H1 (cell line): Measurements from ENCODE around the gene CDC27. TPM values are rescaled to one million over a fixed set of nuclear protein-coding genes. Genes with fewer than 3 reads are reported as not detected.

Source experiments
- CTCF ChIA-PET: fragments of 300-600 bp; sonication (Branson Sonifier 250); formaldehyde crosslinking; loops from one replicate; lab custom pipeline; 2021; ENCODE audit not compliant: partially characterized antibody; lab: Charles Lee
- POLR2A ChIA-PET: fragments of 300-600 bp; sonication (Branson Sonifier 250); formaldehyde crosslinking; loops from one replicate; lab custom pipeline; 2021; ENCODE audit warnings: inconsistent platforms; ENCODE audit not compliant: partially characterized antibody; lab: Charles Lee
- DNase-seq, 2 experiments: peaks; one replicate each; pipeline versions ENCODE4 v3.0.0 to v3.0.0-alpha.2; 2010 to 2022; ENCODE audit warnings: low spot score in 2 of 2, low read depth in 1 of 2, mixed read lengths in 1 of 2
- FAIRE-seq: peaks from 2 replicates; lab custom pipeline; 2011; peaks lifted over from hg19 to GRCh38; lab: Jason Lieb, UNC
- H2AFZ ChIP-seq: 2 replicates; pipeline ENCODE4 v1.8.1; 2012; ENCODE audit warnings: low read length, inconsistent platforms
- H2AK5ac ChIP-seq: 2 replicates; pipeline ENCODE4 v1.6.1; 2013; ENCODE audit warnings: low read depth, low read length
- H2BK120ac ChIP-seq: replicated peaks from 2 replicates; pipeline ENCODE3; 2013; ENCODE audit warnings: low read depth, low read length, inconsistent platforms
- H2BK12ac ChIP-seq: 2 replicates; pipeline ENCODE4 v1.6.1; 2013; ENCODE audit warnings: low read depth, low read length
- H2BK15ac ChIP-seq: 2 replicates; pipeline ENCODE4 v1.6.1; 2013; ENCODE audit warnings: low read length
- H2BK20ac ChIP-seq: 2 replicates; pipeline ENCODE4 v1.6.1; 2013; ENCODE audit warnings: low read length
- H2BK5ac ChIP-seq: 2 replicates; pipeline ENCODE4 v1.6.1; 2013; ENCODE audit warnings: low read depth, low read length
- H3K14ac ChIP-seq: 2 replicates; pipeline ENCODE4 v1.6.1; 2013; ENCODE audit warnings: inconsistent platforms; ENCODE audit not compliant: insufficient read length
- H3K18ac ChIP-seq: 2 replicates; pipeline ENCODE4 v1.6.1; 2013; ENCODE audit warnings: low read length; ENCODE audit errors: extremely low read depth
- H3K23ac ChIP-seq: 2 replicates; pipeline ENCODE4 v1.6.1; 2013; ENCODE audit warnings: inconsistent platforms; ENCODE audit not compliant: insufficient read length
- H3K23me2 ChIP-seq: 2 replicates; pipeline ENCODE4 v1.6.1; 2013; ENCODE audit warnings: low read depth, low read length
- H3K27ac ChIP-seq: 2 replicates; pipeline ENCODE4 v1.6.1; 2011; ENCODE audit warnings: low read depth, low read length, inconsistent platforms
- H3K27me3 ChIP-seq, 4 experiments: replicated peaks in 1 of 4; 1 replicate in 1 of 4; 2 replicates in 3 of 4; pipeline versions ENCODE4 v1.6.1 to v1.8.1; 2011 to 2013; ENCODE audit warnings: low read length in 3 of 4, mild to moderate bottlenecking in 3 of 4, inconsistent platforms in 2 of 4, mixed read lengths in 2 of 4, moderate library complexity in 1 of 4; ENCODE audit not compliant: control insufficient read depth in 3 of 4, insufficient read depth in 3 of 4; ENCODE audit errors: extremely low read depth in 1 of 4
- H3K36me3 ChIP-seq, 4 experiments: 2 replicates each; pipeline versions ENCODE4 v1.6.1 to v1.8.1; 2011 to 2013; ENCODE audit warnings: mild to moderate bottlenecking in 4 of 4, low read length in 3 of 4, moderate library complexity in 2 of 4, control low read depth in 1 of 4, inconsistent platforms in 1 of 4; ENCODE audit not compliant: insufficient read depth in 4 of 4, control insufficient read depth in 2 of 4
- H3K4ac ChIP-seq: replicated peaks from 2 replicates; pipeline ENCODE3; 2013; ENCODE audit warnings: low read length, low read depth, mixed read lengths, inconsistent platforms; ENCODE audit not compliant: insufficient read length
- H3K4me1 ChIP-seq, 4 experiments: replicated peaks in 1 of 4; 1 replicate in 1 of 4; 2 replicates in 3 of 4; pipeline versions ENCODE4 v1.6.1 to v1.8.1; 2011 to 2013; ENCODE audit warnings: low read length in 3 of 4, inconsistent platforms in 2 of 4, mixed read lengths in 1 of 4; ENCODE audit not compliant: insufficient read depth in 4 of 4, control insufficient read depth in 3 of 4
- H3K4me2 ChIP-seq, 2 experiments: 2 replicates each; pipeline versions ENCODE4 v1.6.1 to v1.8.1; 2011 to 2013; ENCODE audit warnings: low read depth in 2 of 2, low read length in 2 of 2, control low read depth in 1 of 2, inconsistent platforms in 1 of 2, mild to moderate bottlenecking in 1 of 2; ENCODE audit not compliant: insufficient read depth in 1 of 2
- H3K4me3 ChIP-seq, 4 experiments: fragments of 200-600, 300-600 bp in 1 of 4; sonication (generic), shearing (Covaris generic), sonication (Bioruptor Twin) in 1 of 4; 2 replicates each; pipeline versions ENCODE4 v1.5.1 to v1.8.1; 2011 to 2016; ENCODE audit warnings: low read length in 4 of 4, low read depth in 3 of 4, control low read depth in 2 of 4, inconsistent platforms in 2 of 4, mild to moderate bottlenecking in 2 of 4, mixed read lengths in 1 of 4, moderate library complexity in 1 of 4; ENCODE audit not compliant: insufficient read depth in 2 of 4; ENCODE audit errors: extremely low read depth in 1 of 4
- H3K56ac ChIP-seq: replicated peaks from 2 replicates; pipeline ENCODE3; 2013; ENCODE audit warnings: low read depth, mild to moderate bottlenecking, mixed read lengths, low read length, inconsistent platforms; ENCODE audit not compliant: insufficient read length
- H3K79me1 ChIP-seq: 2 replicates; pipeline ENCODE4 v1.6.1; 2013; ENCODE audit warnings: low read depth, low read length, control low read depth
- H3K79me2 ChIP-seq, 2 experiments: 2 replicates each; pipeline versions ENCODE4 v1.6.1 to v1.8.1; 2012 to 2013; ENCODE audit warnings: low read length in 2 of 2, mild to moderate bottlenecking in 2 of 2, inconsistent platforms in 1 of 2; ENCODE audit not compliant: insufficient read depth in 2 of 2, control insufficient read depth in 1 of 2
- H3K9ac ChIP-seq, 4 experiments: replicated peaks in 1 of 4; 1 replicate in 1 of 4; 2 replicates in 3 of 4; pipeline versions ENCODE4 v1.6.1 to v1.8.1; 2011 to 2013; ENCODE audit warnings: low read depth in 3 of 4, low read length in 3 of 4, control low read depth in 2 of 4, mild to moderate bottlenecking in 2 of 4, moderate library complexity in 2 of 4, inconsistent platforms in 1 of 4; ENCODE audit errors: extremely low read depth in 1 of 4
- H3K9me3 ChIP-seq, 2 experiments: 2 replicates each; pipeline versions ENCODE4 v1.6.1 to v1.8.1; 2012 to 2013; ENCODE audit warnings: mild to moderate bottlenecking in 2 of 2, moderate library complexity in 2 of 2, control low read depth in 1 of 2, inconsistent platforms in 1 of 2, low read depth in 1 of 2, low read length in 1 of 2, mixed read lengths in 1 of 2; ENCODE audit not compliant: insufficient read depth in 2 of 2
- H4K20me1 ChIP-seq, 2 experiments: replicated peaks in 1 of 2; 2 replicates each; pipeline versions ENCODE3 to v1.8.1; 2011 to 2013; ENCODE audit warnings: inconsistent platforms in 2 of 2, low read length in 2 of 2, mild to moderate bottlenecking in 1 of 2; ENCODE audit not compliant: insufficient read depth in 2 of 2, control insufficient read depth in 1 of 2
- H4K5ac ChIP-seq: 2 replicates; pipeline ENCODE4 v1.6.1; 2013; ENCODE audit warnings: low read length, low read depth, mixed read lengths, inconsistent platforms; ENCODE audit not compliant: insufficient read length
- H4K8ac ChIP-seq: 2 replicates; pipeline ENCODE4 v1.8.0; 2013; ENCODE audit warnings: mild to moderate bottlenecking, moderate library complexity, low read length, inconsistent platforms; ENCODE audit not compliant: insufficient read depth; ENCODE audit errors: extremely low read depth
- H4K91ac ChIP-seq: replicated peaks from 2 replicates; pipeline ENCODE3; 2013; ENCODE audit warnings: low read length, mixed read lengths, inconsistent platforms; ENCODE audit not compliant: insufficient read length
- ATF3 ChIP-seq: IDR thresholded peaks from 2 replicates; pipeline ENCODE4 v1.6.1; 2011; ENCODE audit warnings: low read depth, mild to moderate bottlenecking, low read length; ENCODE audit not compliant: insufficient read depth
- CTBP2 ChIP-seq: IDR thresholded peaks from 2 replicates; pipeline ENCODE4 v1.7.0; 2011; ENCODE audit warnings: borderline replicate concordance, mild to moderate bottlenecking, moderate library complexity, mixed read lengths, low read length; ENCODE audit not compliant: insufficient read depth, insufficient read length
- EZH2 ChIP-seq: fragments of 200-600 bp; sonication (generic); IDR thresholded peaks from 2 replicates; pipeline ENCODE4 v1.7.1; 2012; ENCODE audit warnings: low read depth, mild to moderate bottlenecking, moderate library complexity, low read length, inconsistent platforms; ENCODE audit not compliant: severe bottlenecking
- SIX5 ChIP-seq: IDR thresholded peaks from 2 replicates; pipeline ENCODE4 v1.6.1; 2011; ENCODE audit warnings: mild to moderate bottlenecking, low read depth, low read length
- TBP ChIP-seq: IDR thresholded peaks from 2 replicates; pipeline ENCODE4 v1.6.1; 2011; ENCODE audit warnings: low read depth, low read length, improper control_type of control experiment
- USF2 ChIP-seq: IDR thresholded peaks from 2 replicates; pipeline ENCODE4 v1.6.1; 2011; ENCODE audit warnings: low read length, improper control_type of control experiment
- WGBS, 2 experiments: shearing (Covaris generic) in 1 of 2; methylation state at CpG; one replicate each; pipeline versions ENCODE4 v1.1.6 to v1.1.7; 2013 to 2015; ENCODE audit warnings: low lambda C conversion rate in 2 of 2, mixed read lengths in 2 of 2, inconsistent platforms in 1 of 2, low coverage in 1 of 2, missing lambda C conversion rate in 1 of 2; ENCODE audit not compliant: insufficient replicate concordance in 2 of 2, insufficient coverage in 1 of 2, insufficient read length in 1 of 2; ENCODE audit errors: extremely low coverage in 1 of 2, missing lambda C conversion rate in 1 of 2; 5-methylcytosine and 5-hydroxymethylcytosine counted together
- polyA plus RNA-seq, 7 experiments: library from polyadenylated mRNA; depleted of rRNA in 3 of 7; stranded (reverse) in 5 of 7; unstranded in 2 of 7; fragments of >200 nt in 5 of 7; fragments of 200-250 nt in 2 of 7; gene quantifications; 1 replicate in 5 of 7; 2 replicates in 1 of 7; 4 replicates in 1 of 7; pipeline versions ENCODE4 v1.2.1 to v1.2.3, GENCODE V29; 2011 to 2013; ENCODE audit warnings: missing spikeins in 2 of 7, mixed read lengths in 2 of 7
- total RNA-seq: library from RNA; stranded (reverse); fragmentation: NEBNext Ultra II Directional; extraction: Animal tissue kit (Norgen Biotek cat#: 25700); gene quantifications from 2 replicates; pipeline ENCODE4 v1.2.1, GENCODE V29; 2021

The CDC27 gene
- total and polyA plus RNA-seq, 2 of the 8 experiments (the other 6 are each of a cell fraction or from before 2014, with no cell fraction given): 41.9 to 87.5 TPM

- no peak overlapping the region for H3K9ac ChIP-seq
- CTCF ChIA-PET: interaction anchor here (0.8 to 1.0 kb wide), 2 partner anchors 86 to 300 kb away, joined by 3 to 4 read pairs; no protein-coding TSS in a partner anchor
Measured at GRCh38 chr17:47189732-47190237, 690 bp upstream of the CDC27 start.

More at GRCh38 chr17:47189732-47190237, 690 bp upstream of the CDC27 start:
- FAIRE-seq: no peak
- Histone ChIP-seq H2BK5ac (no peak overlapping the region), H3K4ac (no peak overlapping the region), H4K8ac (no peak overlapping the region), H2AFZ (peak overlapping the region; percentile 79), H3K14ac (no peak overlapping the region), H3K9me3 (no peaks in the 10 kb centered on the region), H2AK5ac (no peak overlapping the region), H3K79me2 (peaks cover 9 to 36% of the 10 kb centered on the region in 2 experiments), H2BK15ac (no peak overlapping the region), H3K27me3 (no peaks in the 10 kb centered on the region), H2BK120ac (no peak overlapping the region), H3K27ac (no peak overlapping the region), H4K91ac (no peak overlapping the region), H3K23ac (no peak overlapping the region), H2BK20ac (no peak overlapping the region), H2BK12ac (no peak overlapping the region)
- POLR2A ChIA-PET: interaction anchor here (1.0 kb wide), 1 partner anchor 134 kb away, joined by 3 read pairs; the partner anchor contains the start of gene EFCAB13
- no peak for TF ChIP-seq CTBP2
- TF ChIP-seq ATF3: no peak
- TF ChIP-seq SIX5: no peak
- no peak for TF ChIP-seq TBP
- TF ChIP-seq EZH2: no peak
- no peak for TF ChIP-seq USF2
- TF ChIP-seq, all 59 proteins: peak for 0
- H3K36me3 ChIP-seq: no peaks in the 10 kb centered on the region
- 55% methylated on average over 5 of the region's 5 CpGs; no CpG with 5 or more reads in 1 of the 2 experiments for WGBS, 2 experiments
- no peak for DNase-seq
- no peak overlapping the region for H3K56ac ChIP-seq
- H3K18ac ChIP-seq: no peak overlapping the region
- peaks cover 2 to 4% of the 10 kb centered on the region in 2 experiments for H4K20me1 ChIP-seq
- no peak overlapping the region for H4K5ac ChIP-seq
- H3K4me3 ChIP-seq: peak overlapping the region; percentile 47 to 92 (median 87)
- H3K79me1 ChIP-seq: no peaks in the 10 kb centered on the region; the same call in 1 of the 2 replicates
- peak overlapping the region; percentile 79 to 83 for H3K4me2 ChIP-seq
- peaks cover 0 to 4% (median 0%) of the 10 kb centered on the region in 4 experiments; a peak in 2 of 7 replicates for H3K4me1 ChIP-seq
- peaks cover 3% of the 10 kb centered on the region; the same call in 1 of the 2 replicates for H3K23me2 ChIP-seq
